Heart left ventricle (tissue), 16 donors: Measurements from ENCODE around the gene FFAR4. TPM values are rescaled to one million over a fixed set of nuclear protein-coding genes. Genes with fewer than 3 reads are reported as not detected.

Source experiments
- ATAC-seq, 4 donors: fragments of 200-7000 bp; cut with Tn5 transposase; one replicate each; pipeline ENCODE4 v1.9.1; 2020 to 2022; ENCODE audit warnings: moderate library complexity in 4 of 4, mild to moderate bottlenecking in 3 of 4, moderate number of reproducible peaks in 1 of 4
- DNase-seq, 5 donors: peaks; one replicate each; pipeline ENCODE4 v3.0.0-alpha.2; 2020
- H3K27ac ChIP-seq, 12 donors: fragments of 200-600 bp; sonication (generic) in 4 of 12; one replicate each; pipeline versions ENCODE4 v1.5.0 to v1.8.0; 2016 to 2022; ENCODE audit warnings: mild to moderate bottlenecking in 2 of 12
- H3K27me3 ChIP-seq, 9 donors: fragments of 200-600 bp; sonication (generic) in 2 of 9; one replicate each; pipeline versions ENCODE4 v1.5.1 to v1.8.0; 2016 to 2022; ENCODE audit warnings: mild to moderate bottlenecking in 3 of 9
- H3K36me3 ChIP-seq, 9 donors: fragments of 200-600 bp; sonication (generic) in 2 of 9; one replicate each; pipeline versions ENCODE4 v1.5.0 to v1.8.0; 2018 to 2022; ENCODE audit warnings: mild to moderate bottlenecking in 2 of 9
- H3K4me1 ChIP-seq, 12 donors: fragments of 200-600 bp; sonication (generic) in 4 of 12; one replicate each; pipeline versions ENCODE4 v1.5.0 to v1.8.0; 2016 to 2022; ENCODE audit warnings: mild to moderate bottlenecking in 3 of 12
- H3K4me3 ChIP-seq, 12 donors: fragments of 200-600 bp; sonication (generic) in 4 of 12; one replicate each; pipeline versions ENCODE4 v1.5.0 to v1.8.0; 2017 to 2022; ENCODE audit warnings: mild to moderate bottlenecking in 9 of 12, moderate library complexity in 4 of 12
- H3K9me3 ChIP-seq, 12 donors: fragments of 200-600 bp; sonication (generic) in 4 of 12; one replicate each; pipeline versions ENCODE4 v1.5.0 to v1.8.0; 2016 to 2022; ENCODE audit warnings: mild to moderate bottlenecking in 1 of 12
- CTCF ChIP-seq, 12 donors: fragments of 200-600 bp; sonication (generic) in 4 of 12; IDR thresholded peaks; one replicate each; pipeline versions ENCODE4 v1.5.0 to v1.8.0; 2018 to 2022; ENCODE audit warnings: antibody characterized with exemption in 12 of 12, mild to moderate bottlenecking in 5 of 12
- POLR2A ChIP-seq, 2 donors: fragments of 450-650 bp; IDR thresholded peaks; one replicate each; pipeline ENCODE4 v1.6.1; 2017; ENCODE audit warnings: antibody characterized with exemption in 2 of 2, mild to moderate bottlenecking in 2 of 2, moderate library complexity in 2 of 2
- whole genome bisulfite sequencing, 4 donors: extraction: QIAGEN DNeasy Blood & Tissue Kit in 2 of 4; methylation state at CpG; one replicate each; pipeline versions ENCODE4 v1.1.5 to v1.1.7; 2013 to 2018; 5-methylcytosine and 5-hydroxymethylcytosine counted together
- intact Hi-C, 10 donors: fragments of 100-400 bp; cut with DNase I; formaldehyde crosslinking; loops; one replicate each; pipeline versions ENCODE4 v1.11.1 to v1.14.2; 2022
- polyA plus RNA-seq, 2 donors: library from polyadenylated mRNA; stranded (reverse); fragments of 200-250 nt; gene quantifications; one replicate each; pipeline ENCODE4 v1.2.3, GENCODE V29; 2013
- total RNA-seq, 9 donors: library from RNA; depleted of rRNA in 2 of 9; stranded (reverse); fragments of >200 nt in 2 of 9; fragmentation: NEBNext Ultra II Directional in 3 of 9; extraction: Animal tissue kit (Norgen Biotek cat#: 25700) in 3 of 9; gene quantifications; one replicate each; pipeline versions ENCODE4 v1.1.0 to v1.2.4, GENCODE V29; 2016 to 2023
- donor health status: ischemic (EF 13 %, LVEDD 7.1; RV severe dilation, severe dysfunction).
- donor health status: healthy with polysubstance abuse.
- donor health status: DM: no; HTN: yes; CAD: no.
- donor health status: DM: no; HTN: no; CAD: no.
- donor health status: ischemic (EF 25% LVEDD 6.9; RV normal size, moderate dysfunction).
- donor health status: ischemic (EF 25% LVEDD 5.7; RV mildly dilated, moderate dysfunction).
- donor health status: healthy.
- donor health status: DM: yes; HTN: yes; CAD: no.
- donor health status: ischemic (EF 35%, LVEDD 5.7; RV mildly dilated, moderate dysfunction).
- donor health status: nonischemic (EF 11% LVEDD 7.7; RV severe dilation, severe dysfunction).
- donor health status: DM: yes; HTN: yes; CAD: no.
- donor health status: PGD.
- donor health status: ischemic (EF 29% LVEDD 5.4; RV normal size, mild dysfunction).
- donor health status: nonischemic (EF 23%, LVEDD 6.1; RV moderate dilation, normal function).

FFAR4 gene
- total and polyA plus RNA-seq, 11 donors = 0.06 to 1.7 (median 0.11) TPM; not detected in 4

- intact Hi-C loops = no loop called here
These were observed 27.3 kb downstream of the FFAR4 start for GRCh38 chr10:93593749-93594148.

DNA sequence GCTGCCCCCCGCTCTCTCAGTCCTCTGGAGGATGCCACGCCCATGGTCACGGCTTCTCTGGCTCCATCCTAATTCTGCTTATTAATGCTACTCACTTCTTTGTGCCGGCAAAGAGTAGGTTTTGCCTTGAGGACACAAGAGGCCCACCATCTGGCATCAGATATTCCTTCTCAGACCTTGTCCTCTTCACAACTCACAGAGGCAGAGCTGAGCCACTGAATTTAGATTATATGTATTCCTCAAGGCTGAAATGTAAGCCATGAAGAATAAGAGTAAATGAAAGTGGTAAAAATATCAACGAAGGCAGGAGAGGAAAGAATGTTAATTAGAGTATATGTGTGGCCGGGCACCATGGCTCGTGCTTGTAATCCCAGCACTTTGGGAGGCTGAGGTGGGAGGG is 28.1 kb downstream of the FFAR4 start:
- 79 to 90% (median 84%) methylated on average over 7 of the region's 7 CpGs for WGBS, 4 donors
- Histone ChIP-seq H3K4me3 (no peak overlapping the region), H3K27me3 (peaks cover 0 to under 1% (median 0%) of the 10 kb centered on the region in 9 donors), H3K36me3 (no peaks in the 10 kb centered on the region), H3K9me3 (no peaks in the 10 kb centered on the region), H3K4me1 (peaks cover 0 to 10% (median 0%) of the 10 kb centered on the region in 12 donors), H3K27ac (no peak overlapping the region)
- no peak for TF ChIP-seq POLR2A (IDR thresholded peaks at IDR 0.05)
- no peak for TF ChIP-seq CTCF (IDR thresholded peaks at IDR 0.05)
- DNase-seq (no peak), ATAC-seq (no peak)
- intact Hi-C loops = no loop called here

More at GRCh38 chr10:93593749-93594148, 27.3 kb downstream of the FFAR4 start:
- 86 to 89% (median 87%) methylated on average over 18 of the region's 18 CpGs for WGBS, 4 donors
- Histone ChIP-seq H3K27me3 (peaks cover 0 to 4% (median 0%) of the 10 kb centered on the region in 9 donors), H3K4me3 (no peak overlapping the region), H3K36me3 (no peaks in the 10 kb centered on the region), H3K9me3 (no peaks in the 10 kb centered on the region), H3K27ac (no peak overlapping the region), H3K4me1 (peaks cover 0 to 10% (median 0%) of the 10 kb centered on the region in 12 donors)
- no peak for TF ChIP-seq CTCF (IDR thresholded peaks at IDR 0.05)
- TF ChIP-seq POLR2A (IDR thresholded peaks at IDR 0.05) = no peak
- no peak for DNase-seq
- no peak for ATAC-seq

DNA sequence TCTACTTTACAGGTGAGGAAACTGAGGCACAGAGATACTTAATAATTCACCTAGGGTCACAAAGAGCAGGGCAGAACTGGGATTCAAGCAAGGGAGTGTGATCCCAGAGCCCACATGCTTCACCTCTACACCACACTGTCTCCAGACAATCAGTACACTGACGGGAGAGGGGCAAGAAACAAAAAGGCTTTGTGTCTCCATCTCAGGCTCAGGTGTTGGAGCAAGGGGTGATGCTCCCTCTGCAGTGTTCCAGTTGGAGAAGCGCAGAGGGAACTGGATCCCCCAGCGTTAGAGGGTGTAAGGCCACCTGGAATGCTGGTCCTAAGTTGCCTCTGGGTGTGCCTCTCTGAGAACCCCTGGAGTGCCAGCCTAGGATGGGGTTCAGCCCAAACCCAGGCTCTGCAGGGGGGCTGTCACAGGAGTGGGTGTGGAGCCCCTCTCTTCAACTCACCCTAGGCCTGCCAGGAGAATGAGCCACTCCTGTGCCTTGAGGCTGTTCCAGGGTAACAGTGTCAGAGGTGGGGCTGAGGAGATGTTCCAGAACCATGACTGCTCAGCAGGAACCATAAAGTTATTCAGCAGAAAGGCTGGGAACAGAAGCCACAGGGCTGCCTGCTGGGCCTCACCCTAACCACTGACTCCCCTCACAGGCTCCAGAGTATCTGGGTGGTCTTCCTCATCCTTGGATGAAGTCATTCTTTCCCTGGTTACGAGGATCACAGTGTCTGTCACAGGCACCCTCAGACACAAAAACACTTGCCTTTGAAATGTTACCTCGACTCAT is 29.1 kb downstream of the FFAR4 start:
- intact Hi-C loops = no loop called here

More for the DNA sequence above, 29.1 kb downstream of the FFAR4 start:
- H3K36me3 ChIP-seq = no peaks in the 10 kb centered on the region
- TF ChIP-seq POLR2A (IDR thresholded peaks at IDR 0.05) = no peak
- TF ChIP-seq CTCF (IDR thresholded peaks at IDR 0.05) = no peak
- DNase-seq (no peak), ATAC-seq (no peak)
- no peak overlapping the region for H3K4me3 ChIP-seq
- peaks cover 0 to 11% (median 1%) of the 10 kb centered on the region in 9 donors for H3K27me3 ChIP-seq
- H3K9me3 ChIP-seq = no peaks in the 10 kb centered on the region
- WGBS, 4 donors = 71 to 87% (median 80%) methylated on average over 5 of the region's 5 CpGs
- H3K27ac ChIP-seq = no peak overlapping the region
- H3K4me1 ChIP-seq = peaks cover 0 to 10% (median 0%) of the 10 kb centered on the region in 12 donors
